Measurements from ENCODE around the gene CDK18. TPM values are rescaled to one million over a fixed set of nuclear protein-coding genes. Genes with fewer than 3 reads are reported as not detected.

The CDK18 gene
- total and polyA plus RNA-seq, 4 donors: 14.8 to 80.7 (median 33.1) TPM

- peak in 1 of 2 donors; percentile 38 for DNase-seq
- H3K27me3 ChIP-seq (ENCODE audit: control insufficient read depth in 1 of 2, insufficient read depth in 2 of 2, low read length in 1 of 2): no peaks in the 10 kb centered on the region
- 93 to 94% methylated on average over 7 of the region's 7 CpGs for WGBS, 2 donors
- intact Hi-C loops (cut with DNase I): loop anchor here in 1 of 2 donors (5.0 kb wide), 1 partner anchor 53 kb away; no protein-coding TSS in a partner anchor
- no peak overlapping the region for H3K4me3 ChIP-seq (ENCODE audit: low read length in 2 of 2)
- H3K9me3 ChIP-seq (ENCODE audit: control insufficient read depth, low read length): no peaks in the 10 kb centered on the region
- H3K27ac ChIP-seq (ENCODE audit: low read depth in 1 of 2, low read length in 2 of 2): no peak overlapping the region
- ATAC-seq (ENCODE audit: low FRiP score): no peak
- H3K36me3 ChIP-seq (ENCODE audit: control insufficient read depth in 1 of 2, insufficient read depth in 2 of 2, low read length in 1 of 2): peaks cover 0 to 2% of the 10 kb centered on the region in 2 donors
- H3K4me1 ChIP-seq (ENCODE audit: control insufficient read depth in 1 of 2, insufficient read depth in 2 of 2, low read length in 2 of 2): no peaks in the 10 kb centered on the region
Observed at GRCh38 chr1:205534444-205534985, 30.0 kb downstream of the CDK18 start.

GRCh38 chr1:205535096-205535495 lies 30.6 kb downstream of the CDK18 start:
- intact Hi-C loops (cut with DNase I): no loop called here
- 88 to 91% methylated on average over 5 of the region's 5 CpGs for WGBS, 2 donors

GRCh38 chr1:205535866-205536758 lies 31.6 kb downstream of the CDK18 start:
- peak in 1 of 2 donors; percentile 28 for DNase-seq

More at GRCh38 chr1:205535096-205535495, 30.6 kb downstream of the CDK18 start:
- no peaks in the 10 kb centered on the region for H3K9me3 ChIP-seq (ENCODE audit: control insufficient read depth, low read length)
- no peak overlapping the region for H3K27ac ChIP-seq (ENCODE audit: low read depth in 1 of 2, low read length in 2 of 2)
- peaks cover 0 to 2% of the 10 kb centered on the region in 2 donors for H3K36me3 ChIP-seq (ENCODE audit: control insufficient read depth in 1 of 2, insufficient read depth in 2 of 2, low read length in 1 of 2)
- H3K4me3 ChIP-seq (ENCODE audit: low read length in 2 of 2): no peak overlapping the region
- peak in 1 of 2 donors; percentile 35 for DNase-seq
- H3K4me1 ChIP-seq (ENCODE audit: control insufficient read depth in 1 of 2, insufficient read depth in 2 of 2, low read length in 2 of 2): no peaks in the 10 kb centered on the region
- ATAC-seq (ENCODE audit: low FRiP score): no peak
- H3K27me3 ChIP-seq (ENCODE audit: control insufficient read depth in 1 of 2, insufficient read depth in 2 of 2, low read length in 1 of 2): no peaks in the 10 kb centered on the region

GRCh38 chr1:205536759-205537361 lies 32.4 kb downstream of the CDK18 start:
- peak; percentile 71 to 75 for DNase-seq
- Histone ChIP-seq H3K27ac (ENCODE audit: low read depth in 1 of 2, low read length in 2 of 2) (no peak overlapping the region), H3K27me3 (ENCODE audit: control insufficient read depth in 1 of 2, insufficient read depth in 2 of 2, low read length in 1 of 2) (no peaks in the 10 kb centered on the region), H3K9me3 (ENCODE audit: control insufficient read depth, low read length) (no peaks in the 10 kb centered on the region), H3K4me1 (ENCODE audit: control insufficient read depth in 1 of 2, insufficient read depth in 2 of 2, low read length in 2 of 2) (no peaks in the 10 kb centered on the region), H3K36me3 (ENCODE audit: control insufficient read depth in 1 of 2, insufficient read depth in 2 of 2, low read length in 1 of 2) (peaks cover 0 to under 1% of the 10 kb centered on the region in 2 donors), H3K4me3 (ENCODE audit: low read length in 2 of 2) (no peak overlapping the region)
- 42 to 48% methylated on average over 9 of the region's 9 CpGs for WGBS, 2 donors
- ATAC-seq (ENCODE audit: low FRiP score): peak; percentile 61
- intact Hi-C loops (cut with DNase I): no loop called here

More at GRCh38 chr1:205535866-205536758, 31.6 kb downstream of the CDK18 start:
- 77 to 79% methylated on average over 11 of the region's 11 CpGs for WGBS, 2 donors
- Histone ChIP-seq H3K27ac (ENCODE audit: low read depth in 1 of 2, low read length in 2 of 2) (no peak overlapping the region), H3K9me3 (ENCODE audit: control insufficient read depth, low read length) (no peaks in the 10 kb centered on the region), H3K4me3 (ENCODE audit: low read length in 2 of 2) (no peak overlapping the region), H3K4me1 (ENCODE audit: control insufficient read depth in 1 of 2, insufficient read depth in 2 of 2, low read length in 2 of 2) (no peaks in the 10 kb centered on the region), H3K27me3 (ENCODE audit: control insufficient read depth in 1 of 2, insufficient read depth in 2 of 2, low read length in 1 of 2) (no peaks in the 10 kb centered on the region), H3K36me3 (ENCODE audit: control insufficient read depth in 1 of 2, insufficient read depth in 2 of 2, low read length in 1 of 2) (peaks cover 0 to 2% of the 10 kb centered on the region in 2 donors)
- intact Hi-C loops (cut with DNase I): no loop called here
- ATAC-seq (ENCODE audit: low FRiP score): no peak

- H3K27ac ChIP-seq (ENCODE audit: low read depth in 1 of 2, low read length in 2 of 2): no peak overlapping the region
- no peak overlapping the region for H3K4me3 ChIP-seq (ENCODE audit: low read length in 2 of 2)
- no peaks in the 10 kb centered on the region for H3K4me1 ChIP-seq (ENCODE audit: control insufficient read depth in 1 of 2, insufficient read depth in 2 of 2, low read length in 2 of 2)
- WGBS, 2 donors: 81 to 87% methylated on average over 10 of the region's 10 CpGs
- no peaks in the 10 kb centered on the region for H3K27me3 ChIP-seq (ENCODE audit: control insufficient read depth in 1 of 2, insufficient read depth in 2 of 2, low read length in 1 of 2)
- intact Hi-C loops (cut with DNase I): no loop called here
- DNase-seq: no peak
- ATAC-seq (ENCODE audit: low FRiP score): no peak
- H3K9me3 ChIP-seq (ENCODE audit: control insufficient read depth, low read length): no peaks in the 10 kb centered on the region
- H3K36me3 ChIP-seq (ENCODE audit: control insufficient read depth in 1 of 2, insufficient read depth in 2 of 2, low read length in 1 of 2): no peaks in the 10 kb centered on the region
Observed at GRCh38 chr1:205537386-205538018, 33.0 kb downstream of the CDK18 start.

GRCh38 chr1:205538235-205538840 lies 33.9 kb downstream of the CDK18 start:
- DNase-seq (no peak), ATAC-seq (ENCODE audit: low FRiP score) (no peak)
- H3K4me1 ChIP-seq (ENCODE audit: control insufficient read depth in 1 of 2, insufficient read depth in 2 of 2, low read length in 2 of 2): no peaks in the 10 kb centered on the region
- H3K4me3 ChIP-seq (ENCODE audit: low read length in 2 of 2): no peak overlapping the region
- no peaks in the 10 kb centered on the region for H3K9me3 ChIP-seq (ENCODE audit: control insufficient read depth, low read length)
- no peaks in the 10 kb centered on the region for H3K27me3 ChIP-seq (ENCODE audit: control insufficient read depth in 1 of 2, insufficient read depth in 2 of 2, low read length in 1 of 2)
- intact Hi-C loops (cut with DNase I): no loop called here
- H3K27ac ChIP-seq (ENCODE audit: low read depth in 1 of 2, low read length in 2 of 2): no peak overlapping the region
- no peaks in the 10 kb centered on the region for H3K36me3 ChIP-seq (ENCODE audit: control insufficient read depth in 1 of 2, insufficient read depth in 2 of 2, low read length in 1 of 2)
- 72% methylated on average over 5 of the region's 5 CpGs for WGBS, 2 donors

GRCh38 chr1:205541161-205541886 lies 36.9 kb downstream of the CDK18 start:
- intact Hi-C loops (cut with DNase I): no loop called here
- H3K27ac ChIP-seq (ENCODE audit: low read depth in 1 of 2, low read length in 2 of 2): no peak overlapping the region
- DNase-seq (no peak), ATAC-seq (ENCODE audit: low FRiP score) (no peak)
- 75% methylated on average over 6 of the region's 6 CpGs for WGBS, 2 donors
- H3K27me3 ChIP-seq (ENCODE audit: control insufficient read depth in 1 of 2, insufficient read depth in 2 of 2, low read length in 1 of 2): no peaks in the 10 kb centered on the region
- no peaks in the 10 kb centered on the region for H3K9me3 ChIP-seq (ENCODE audit: control insufficient read depth, low read length)
- H3K4me3 ChIP-seq (ENCODE audit: low read length in 2 of 2): no peak overlapping the region
- no peaks in the 10 kb centered on the region for H3K36me3 ChIP-seq (ENCODE audit: control insufficient read depth in 1 of 2, insufficient read depth in 2 of 2, low read length in 1 of 2)
- H3K4me1 ChIP-seq (ENCODE audit: control insufficient read depth in 1 of 2, insufficient read depth in 2 of 2, low read length in 2 of 2): no peaks in the 10 kb centered on the region

- H3K27ac ChIP-seq (ENCODE audit: low read depth in 1 of 2, low read length in 2 of 2): no peak overlapping the region
- ATAC-seq (ENCODE audit: low FRiP score): no peak
- no peaks in the 10 kb centered on the region for H3K27me3 ChIP-seq (ENCODE audit: control insufficient read depth in 1 of 2, insufficient read depth in 2 of 2, low read length in 1 of 2)
- no peaks in the 10 kb centered on the region for H3K36me3 ChIP-seq (ENCODE audit: control insufficient read depth in 1 of 2, insufficient read depth in 2 of 2, low read length in 1 of 2)
- no peaks in the 10 kb centered on the region for H3K9me3 ChIP-seq (ENCODE audit: control insufficient read depth, low read length)
- H3K4me1 ChIP-seq (ENCODE audit: control insufficient read depth in 1 of 2, insufficient read depth in 2 of 2, low read length in 2 of 2): no peaks in the 10 kb centered on the region
- WGBS, 2 donors: 83 to 84% methylated on average over 11 of the region's 11 CpGs
- DNase-seq: no peak
- intact Hi-C loops (cut with DNase I): no loop called here
- H3K4me3 ChIP-seq (ENCODE audit: low read length in 2 of 2): no peak overlapping the region
Observed at GRCh38 chr1:205542367-205542766, 37.9 kb downstream of the CDK18 start.
